K562 (cell line): ENCODE data around the gene NTM. TPM values are rescaled to one million over a fixed set of nuclear protein-coding genes. Genes with fewer than 3 reads are reported as not detected.

ENCODE experiments used
- ATAC-seq: fragments of 200-7000 bp; cut with Tn5 transposase; 3 replicates; pipeline ENCODE4 v1.9.1; 2020; ENCODE audit warnings: moderate library complexity
- BruUV-seq: library from RNA; stranded (reverse); fragments of 400-500 nt; replicated peaks from 2 replicates; lab custom pipeline; 2021; lab: Mats Ljungman, UMichigan
- CTCF ChIA-PET: fragments of 300-600 bp; formaldehyde crosslinking; extraction: SDS; loops from one replicate; lab custom pipeline; 2021; ENCODE audit warnings: low intra/inter-chr PET ratio; lab: Yijun Ruan, JAX
- POLR2A ChIA-PET: fragments of 300-600, 350-650 bp; sonication (Branson Sonifier 250); formaldehyde crosslinking; extraction: SDS; loops from one replicate; lab custom pipeline; 2021; ENCODE audit warnings: antibody characterized with exemption, inconsistent platforms; lab: Yijun Ruan, JAX
- DNase-seq, 4 experiments: peaks; one replicate each; pipeline versions ENCODE4 v3.0.0 to v3.0.0-alpha.2; 2011 to 2018; ENCODE audit warnings: low spot score in 3 of 4, mixed read lengths in 3 of 4; ENCODE audit errors: extremely low read depth in 1 of 4
- FAIRE-seq: peaks from 2 replicates; lab custom pipeline; 2011; peaks lifted over from hg19 to GRCh38; lab: Jason Lieb, UNC
- H2AFZ ChIP-seq: 2 replicates; pipeline ENCODE4 v1.6.0; 2011; ENCODE audit warnings: low read depth, low read length, control low read depth, inconsistent platforms
- H3K27ac ChIP-seq: fragments of 200-600 bp; 3 replicates; pipeline ENCODE4 v1.8.0; 2011; ENCODE audit warnings: low read depth, mild to moderate bottlenecking, control low read depth, inconsistent platforms, low read length, moderate library complexity, mixed read lengths; ENCODE audit errors: extremely low read depth
- H3K27me3 ChIP-seq, 2 experiments: fragments of 300-600 bp in 1 of 2; 2 replicates in 1 of 2; 3 replicates in 1 of 2; pipeline versions ENCODE4 v1.6.0 to v1.8.0; 2011; ENCODE audit warnings: inconsistent platforms in 2 of 2, low read length in 2 of 2, mild to moderate bottlenecking in 1 of 2, mixed read lengths in 1 of 2, moderate library complexity in 1 of 2; ENCODE audit not compliant: control insufficient read depth in 2 of 2, insufficient read depth in 2 of 2
- H3K36me3 ChIP-seq: fragments of 300-600 bp; 3 replicates; pipeline ENCODE4 v1.8.0; 2011; ENCODE audit warnings: mild to moderate bottlenecking, low read length, inconsistent platforms; ENCODE audit not compliant: control insufficient read depth, insufficient read depth
- H3K4me1 ChIP-seq, 2 experiments: fragments of 200-600 bp in 1 of 2; replicated peaks in 1 of 2; 2 replicates in 1 of 2; 3 replicates in 1 of 2; pipeline versions ENCODE4 v1.5.1 to v1.8.0; 2011; ENCODE audit warnings: inconsistent platforms in 2 of 2, low read length in 2 of 2, mild to moderate bottlenecking in 1 of 2, mixed read lengths in 1 of 2, moderate library complexity in 1 of 2; ENCODE audit not compliant: control insufficient read depth in 2 of 2, insufficient read depth in 2 of 2
- H3K4me2 ChIP-seq: 2 replicates; pipeline ENCODE4 v1.6.1; 2011; ENCODE audit warnings: low read length, control low read depth, inconsistent platforms, mixed read lengths; ENCODE audit not compliant: insufficient read depth
- H3K4me3 ChIP-seq: fragments of 200-600 bp; sonication (generic), shearing (Covaris generic); 2 replicates; pipeline ENCODE4 v1.5.1; 2016; ENCODE audit warnings: control low read depth, inconsistent platforms
- H3K79me2 ChIP-seq: fragments of 200-600 bp; 3 replicates; pipeline ENCODE4 v1.8.0; 2011; ENCODE audit warnings: low read length, inconsistent platforms; ENCODE audit not compliant: control insufficient read depth, insufficient read depth
- H3K9ac ChIP-seq, 2 experiments: 2 replicates each; pipeline versions ENCODE4 v1.6.0 to v1.6.1; 2011; ENCODE audit warnings: low read depth in 2 of 2, low read length in 2 of 2, control low read depth in 1 of 2, inconsistent platforms in 1 of 2, mild to moderate bottlenecking in 1 of 2, mixed read lengths in 1 of 2; ENCODE audit not compliant: insufficient read depth in 1 of 2
- H3K9me1 ChIP-seq: one replicate; pipeline ENCODE4 v1.6.0; 2011; ENCODE audit warnings: inconsistent platforms, mild to moderate bottlenecking, low read length, moderate library complexity; ENCODE audit not compliant: control insufficient read depth, insufficient read depth
- H3K9me3 ChIP-seq: replicated peaks from 2 replicates; pipeline ENCODE4 v1.5.1; 2011; ENCODE audit warnings: low read depth, low read length, inconsistent platforms; ENCODE audit not compliant: control insufficient read depth, insufficient read depth
- H4K20me1 ChIP-seq: replicated peaks from 2 replicates; pipeline ENCODE4 v1.6.1; 2011; ENCODE audit warnings: low read length, inconsistent platforms, mixed read lengths; ENCODE audit not compliant: control insufficient read depth, insufficient read depth
- CBX1 ChIP-seq: sonication (generic); IDR thresholded peaks from 2 replicates; pipeline ENCODE4 v1.6.1; 2016; ENCODE audit warnings: antibody characterized with exemption, low read depth, mild to moderate bottlenecking
- CCAR2 ChIP-seq: fragments of 200-400 bp; formaldehyde crosslinking; IDR thresholded peaks from 2 replicates; pipeline ENCODE4 v1.6.1; 2017; ENCODE audit warnings: mild to moderate bottlenecking, low read depth, low read length
- NR0B1 ChIP-seq: fragments of 450-650 bp; IDR thresholded peaks from one replicate; pipeline ENCODE4 v1.6.1; 2018; ENCODE audit warnings: mild to moderate bottlenecking, moderate library complexity; ENCODE audit not compliant: partially characterized antibody
- REST ChIP-seq, 2 experiments: fragments of 450-650 bp; formaldehyde crosslinking in 1 of 2; IDR thresholded peaks; 2 replicates each; pipeline versions ENCODE4 v1.4.0 to v1.6.1; 2014 to 2020; ENCODE audit warnings: mild to moderate bottlenecking in 2 of 2, borderline replicate concordance in 1 of 2, low read depth in 1 of 2
- SMARCE1 ChIP-seq: fragments of 450-650 bp; IDR thresholded peaks from 2 replicates; pipeline ENCODE4 v1.7.1; 2016; ENCODE audit warnings: mild to moderate bottlenecking
- WGBS: fragments of 100-300 bp; shearing (Covaris generic); methylation state at CpG from one replicate; pipeline ENCODE4 v1.1.6; 2016; ENCODE audit warnings: low coverage, mixed read lengths; ENCODE audit not compliant: insufficient coverage; ENCODE audit errors: missing lambda C conversion rate; 5-methylcytosine and 5-hydroxymethylcytosine counted together
- in situ Hi-C: fragments of 300-500 bp; cut with MboI; formaldehyde crosslinking; loops from 4 replicates; pipeline ENCODE4 v1.15.0; 2018; ENCODE audit warnings: inconsistent platforms, mixed read lengths
- intact Hi-C: fragments of 100-400 bp; cut with micrococcal nuclease; formaldehyde crosslinking; loops from 2 replicates; pipeline ENCODE4 v1.14.2; 2022
- polyA plus RNA-seq, 8 experiments: library from polyadenylated mRNA; depleted of rRNA in 4 of 8; stranded (reverse) in 5 of 8; unstranded in 3 of 8; fragments of >200 nt; fragmentation: Nextera tagmentation in 2 of 8; fragmentation: Illumina TruSeq in 1 of 8; extraction: Ambion mirVana in 2 of 8; extraction: Trizol in 1 of 8; gene quantifications; 2 replicates each; pipeline versions ENCODE4 v1.2.1 to v1.2.3, GENCODE V29; 2011 to 2014; ENCODE audit warnings: inconsistent platforms in 1 of 8, missing spikeins in 1 of 8
- total RNA-seq, 7 experiments: library from RNA; depleted of rRNA in 6 of 7; stranded (reverse); fragments of >200 nt in 6 of 7; fragmentation: Illumina TruSeq in 2 of 7; extraction: Trizol in 2 of 7; gene quantifications; 2 replicates each; pipeline versions ENCODE4 v1.2.1 to v1.2.3, GENCODE V29; 2011 to 2021; ENCODE audit warnings: low replicate concordance in 1 of 7

NTM gene
- total and polyA plus RNA-seq, 9 of the 15 experiments (the other 6 are each of a cell fraction or from before 2014, with no cell fraction given) = not detected

- H3K79me2 ChIP-seq = no peaks in the 10 kb centered on the region
- no TSS peak for BruUV-seq
- no peak overlapping the region for H3K9ac ChIP-seq
- no peaks in the 10 kb centered on the region for H3K4me1 ChIP-seq
- no peak for TF ChIP-seq CCAR2
- TF ChIP-seq REST (IDR thresholded peaks at IDR 0.05; ENCODE audit: borderline replicate concordance) = no peak
- TF ChIP-seq REST (CRISPR knock-in tag; IDR thresholded peaks at IDR 0.05; ENCODE audit: low read depth) = no peak
- no peak for TF ChIP-seq SMARCE1
- TF ChIP-seq NR0B1 = no peak
- TF ChIP-seq CBX1 = no peak
- no peak overlapping the region for H3K4me2 ChIP-seq
- no peaks in the 10 kb centered on the region for H3K27me3 ChIP-seq
- ATAC-seq = no peak
- ChIA-PET POLR2A (no interaction called here), CTCF (no interaction called here)
- H2AFZ ChIP-seq = no peak overlapping the region
- no peaks in the 10 kb centered on the region for H3K9me3 ChIP-seq
- H3K27ac ChIP-seq = no peak overlapping the region
- no peaks in the 10 kb centered on the region for H4K20me1 ChIP-seq
- H3K9me1 ChIP-seq = no peaks in the 10 kb centered on the region
- in situ Hi-C loops = no loop called here
- DNase-seq = no peak
- no peaks in the 10 kb centered on the region for H3K36me3 ChIP-seq
- WGBS = 1% methylated on average over 11 of the region's 11 CpGs
- FAIRE-seq = no peak
- intact Hi-C loops = no loop called here
- no peak overlapping the region for H3K4me3 ChIP-seq
Observed at GRCh38 chr11:131324921-131325570, 45.4 kb upstream of the NTM start.
